ENCODE data around the gene AFAP1L2.

Gene AFAP1L2

DNA sequence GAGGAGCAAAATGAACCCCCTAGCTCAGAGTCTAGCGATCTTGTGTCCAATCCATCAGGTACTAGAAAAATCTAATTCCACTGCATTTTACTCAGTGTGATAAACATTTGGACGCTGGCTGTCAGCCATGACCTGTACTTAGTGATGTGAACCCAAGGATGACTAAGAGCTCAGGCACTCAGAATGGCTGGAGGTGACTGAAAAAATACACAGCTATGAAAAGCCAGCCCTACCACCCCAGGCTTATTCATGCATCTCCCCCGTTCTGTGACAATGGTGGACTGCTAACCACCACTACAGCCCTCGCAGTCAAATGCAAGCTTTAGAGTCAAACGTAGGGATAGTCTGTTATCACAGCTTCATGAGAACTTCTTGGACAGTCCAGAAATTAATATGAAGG, 14.9 kb downstream of the AFAP1L2 start:
- peak; percentile 42 for DNase-seq (ENCODE audit: low read depth)

DNA sequence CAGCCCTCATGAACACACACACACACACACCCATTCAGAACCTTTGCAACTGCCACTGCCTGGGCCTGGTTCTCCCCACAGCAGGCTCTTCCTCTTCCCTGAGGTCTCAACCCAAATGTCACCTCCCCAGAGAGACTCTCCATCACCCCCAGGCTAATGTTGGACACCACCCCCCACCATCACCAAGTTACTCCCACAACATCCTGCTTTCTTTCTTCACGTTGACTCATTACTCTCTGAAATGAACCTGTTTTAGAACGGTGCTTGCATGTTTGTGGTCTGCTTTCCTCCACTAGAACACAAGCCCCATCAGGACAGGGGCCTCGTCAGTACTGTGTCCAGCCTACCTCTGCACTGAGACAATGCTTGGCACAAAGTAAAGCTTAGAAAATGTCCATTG, 16.0 kb downstream of the AFAP1L2 start:
- no peak for DNase-seq (ENCODE audit: low read depth)

DNA sequence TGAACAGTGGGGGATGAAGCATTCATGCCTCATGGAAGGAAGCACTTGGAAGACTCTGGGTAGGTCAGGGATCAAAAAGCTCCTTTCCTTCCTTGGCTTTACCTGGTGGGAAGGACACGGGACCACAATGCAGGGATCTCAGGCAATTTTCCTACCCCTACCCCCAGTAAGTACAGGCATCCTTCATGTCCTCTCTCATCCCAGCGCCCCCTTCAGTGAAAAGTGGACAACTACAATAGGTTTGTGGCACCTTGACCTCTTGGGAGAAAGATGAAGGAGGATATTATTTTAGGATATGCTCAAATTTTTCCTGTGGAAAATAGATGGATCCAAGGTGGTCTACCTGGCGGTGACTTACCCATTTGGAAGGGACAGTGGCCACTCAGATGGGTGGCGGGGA, 16.5 kb downstream of the AFAP1L2 start:
- DNase-seq (ENCODE audit: low read depth) = no peak

GRCh38 chr10:114386452-114386851, 17.9 kb downstream of the AFAP1L2 start:
- DNase-seq (ENCODE audit: low read depth) = no peak

GRCh38 chr10:114385557-114385956, 18.7 kb downstream of the AFAP1L2 start:
- no peak for DNase-seq (ENCODE audit: low read depth)

- no peak for DNase-seq (ENCODE audit: low read depth)
These were observed 19.7 kb downstream of the AFAP1L2 start for GRCh38 chr10:114384601-114385000.

DNA sequence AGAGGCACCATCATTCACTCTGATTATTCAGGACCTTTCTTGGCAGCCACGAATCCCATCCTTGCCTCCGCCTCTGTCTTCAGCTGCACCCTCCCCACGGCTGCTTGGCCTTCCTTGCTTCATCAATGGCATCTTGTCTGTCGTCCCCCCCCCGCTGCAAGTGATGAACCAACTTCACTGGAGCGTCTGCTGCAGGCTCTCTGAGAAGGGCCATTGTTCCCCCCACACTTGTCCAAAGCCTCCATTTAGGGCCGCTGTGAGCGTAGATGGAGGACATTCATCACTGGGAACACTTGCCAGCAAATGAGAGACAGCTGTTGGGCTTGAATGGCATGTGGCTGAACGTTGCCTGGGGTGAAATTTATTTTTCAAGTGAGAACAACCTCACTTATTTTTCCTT, 20.1 kb downstream of the AFAP1L2 start:
- no peak for DNase-seq (ENCODE audit: low read depth)

- DNase-seq (ENCODE audit: low read depth) = no peak
These were observed 23.5 kb downstream of the AFAP1L2 start for GRCh38 chr10:114380797-114381196.

DNA sequence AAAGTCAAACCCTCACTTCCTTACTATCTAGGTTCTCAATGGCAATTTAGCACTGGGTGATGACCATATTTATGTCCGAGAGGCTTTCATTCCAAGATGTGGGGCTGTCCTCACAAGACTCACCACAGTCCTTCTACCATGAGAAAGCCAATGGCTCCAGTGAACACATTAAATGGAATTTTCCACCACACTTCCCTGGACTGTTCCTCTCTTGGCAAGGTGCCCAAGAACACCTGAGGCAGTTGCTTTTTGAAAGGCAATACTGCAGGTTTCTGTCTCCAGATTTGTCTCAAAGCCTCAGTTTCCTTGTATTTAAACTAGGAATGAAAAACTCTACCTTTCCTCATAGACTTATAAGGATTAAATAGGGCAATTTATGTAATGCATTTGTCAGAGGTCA, 24.2 kb downstream of the AFAP1L2 start:
- DNase-seq (ENCODE audit: low read depth) = no peak

DNA sequence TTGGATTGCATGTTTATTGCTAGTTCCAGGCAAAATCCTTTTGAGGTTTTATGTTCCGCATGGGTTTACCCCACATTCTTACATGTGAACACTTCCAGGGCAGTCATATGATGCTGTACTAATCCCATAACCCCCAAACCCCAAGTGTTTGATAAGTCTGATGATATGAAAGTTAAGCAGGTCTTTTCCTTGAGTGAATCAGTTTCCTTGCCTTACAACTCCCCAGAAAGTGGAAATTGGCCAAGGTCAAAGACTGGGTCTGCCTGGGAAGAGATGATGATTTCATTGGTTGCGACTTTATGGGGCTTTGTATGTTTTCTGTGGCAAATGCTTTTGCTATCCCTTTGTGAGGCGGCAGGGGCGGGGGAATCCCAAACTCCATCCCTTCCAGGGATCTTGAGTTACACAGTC, 24.7 kb downstream of the AFAP1L2 start:
- no peak for DNase-seq (ENCODE audit: low read depth)

DNA sequence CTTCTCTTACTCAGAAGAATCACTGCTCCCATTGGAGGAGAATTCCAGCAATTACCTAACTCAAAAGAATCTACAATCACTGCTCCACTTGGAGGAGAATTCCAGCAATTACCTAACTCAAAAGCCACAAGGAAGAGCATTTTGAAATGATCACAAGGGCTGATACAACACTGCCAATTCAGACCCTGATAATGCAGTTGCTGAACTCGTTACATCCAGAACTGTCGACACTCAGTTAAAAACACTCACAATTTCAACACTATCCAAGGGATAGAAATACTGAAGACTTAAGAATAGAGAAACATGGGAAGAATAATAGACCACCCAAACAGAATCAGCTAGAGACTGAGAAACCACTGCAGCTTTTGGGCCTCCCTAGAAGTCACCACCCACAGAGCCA, 27.8 kb downstream of the AFAP1L2 start:
- no peak for DNase-seq (ENCODE audit: low read depth)

DNA sequence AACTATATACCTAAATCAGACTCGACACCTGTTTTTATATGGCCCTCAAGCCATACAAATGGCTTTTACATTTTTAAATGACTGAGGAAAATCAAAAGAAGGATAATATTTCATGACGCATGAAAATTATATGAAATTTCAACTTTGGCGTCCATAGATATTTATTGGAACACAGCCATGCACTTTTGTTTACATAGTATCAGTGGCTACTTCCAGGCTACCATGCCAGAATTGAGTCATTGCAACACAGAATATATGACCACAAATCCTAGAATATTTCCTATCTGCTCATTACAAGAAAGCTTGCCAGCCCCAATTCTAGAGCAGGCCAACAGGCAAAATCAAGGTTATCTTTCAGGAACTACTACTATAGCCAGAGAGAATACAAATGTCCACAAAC, 29.3 kb downstream of the AFAP1L2 start:
- DNase-seq (ENCODE audit: low read depth) = no peak

GRCh38 chr10:114374053-114374791, 30.1 kb downstream of the AFAP1L2 start:
- DNase-seq (ENCODE audit: low read depth) = no peak

DNA sequence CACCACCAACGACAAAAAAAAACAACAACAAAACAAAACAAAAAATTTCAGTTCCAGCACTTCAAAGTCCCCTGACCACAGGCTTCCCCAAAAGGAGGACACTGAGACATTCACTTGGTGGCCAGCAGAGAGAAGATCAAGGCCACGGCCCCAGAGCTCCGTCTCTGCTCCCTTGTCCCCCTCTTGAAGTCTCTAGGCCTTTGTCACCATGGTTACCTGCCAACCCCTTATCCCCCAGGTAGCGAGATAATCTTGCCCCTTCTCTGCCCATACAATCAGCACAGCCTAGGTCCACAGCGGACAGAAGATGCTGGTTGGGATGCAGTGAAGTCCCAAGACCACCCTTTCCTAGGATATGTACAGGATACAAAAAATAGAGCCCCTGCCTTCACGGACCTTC, 30.7 kb downstream of the AFAP1L2 start:
- no peak for DNase-seq (ENCODE audit: low read depth)

DNA sequence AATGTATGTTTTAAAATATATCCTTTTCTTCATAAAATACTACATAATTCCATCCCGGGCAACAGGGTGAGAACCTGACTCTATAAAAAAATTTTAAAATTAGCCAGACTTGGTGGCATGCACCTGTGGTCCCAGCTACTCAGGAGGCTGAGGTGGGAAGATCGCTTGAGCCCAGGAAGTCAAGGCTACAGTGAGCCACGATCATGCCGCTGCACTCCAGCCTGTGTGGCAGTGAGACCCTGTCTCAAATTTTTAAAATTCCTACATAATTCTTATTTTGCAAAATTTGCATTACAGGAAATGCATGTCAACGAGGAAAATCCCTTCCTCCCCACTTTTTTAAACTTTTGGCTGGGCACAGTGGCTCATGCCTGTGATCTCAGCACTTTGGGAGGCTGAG, 31.3 kb downstream of the AFAP1L2 start:
- no peak for DNase-seq (ENCODE audit: low read depth)

GRCh38 chr10:114372179-114372578, 32.1 kb downstream of the AFAP1L2 start:
- no peak for DNase-seq (ENCODE audit: low read depth)

GRCh38 chr10:114370966-114371365, 33.3 kb downstream of the AFAP1L2 start:
- no peak for DNase-seq (ENCODE audit: low read depth)

- DNase-seq (ENCODE audit: low read depth) = no peak
These were observed 34.1 kb downstream of the AFAP1L2 start for GRCh38 chr10:114370199-114370598.

GRCh38 chr10:114368057-114368391, 36.3 kb downstream of the AFAP1L2 start:
- DNase-seq (ENCODE audit: low read depth) = no peak

DNA sequence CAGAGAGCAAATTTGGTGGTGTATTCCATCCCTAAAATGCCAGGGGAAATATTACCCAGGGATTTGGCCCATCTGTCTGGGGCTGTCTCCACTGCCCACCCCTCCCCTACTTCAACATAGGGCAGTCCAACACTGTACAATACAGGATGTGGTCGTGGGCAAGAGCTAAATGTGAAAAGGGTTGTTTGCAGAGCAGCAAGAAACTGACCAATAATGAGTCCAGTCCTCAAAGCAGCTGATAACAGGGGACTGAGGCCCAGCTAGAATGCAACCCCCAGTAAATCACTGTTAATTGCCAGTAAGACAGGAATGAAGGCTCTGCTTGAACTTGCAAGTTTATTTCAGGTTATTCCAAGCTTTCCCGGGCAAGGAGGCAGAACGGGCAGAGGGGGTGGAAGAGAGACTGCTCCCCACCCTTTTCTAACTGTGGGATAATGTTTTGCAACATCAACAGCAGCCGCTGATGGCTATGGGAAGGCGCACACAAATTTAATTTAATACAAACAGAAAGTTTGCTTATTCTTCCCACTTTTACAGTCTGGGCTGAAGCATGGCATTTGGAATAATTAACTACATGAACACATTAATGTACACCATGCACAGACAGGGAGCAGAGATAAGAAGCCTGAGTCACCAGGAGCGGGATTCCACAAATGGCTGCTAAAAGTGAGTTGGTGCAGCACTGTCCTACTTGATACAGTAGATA, 36.8 kb downstream of the AFAP1L2 start:
- peak; percentile 45 for DNase-seq (ENCODE audit: low read depth)

GRCh38 chr10:114364726-114365125, 39.6 kb downstream of the AFAP1L2 start:
- no peak for DNase-seq (ENCODE audit: low read depth)

- DNase-seq (ENCODE audit: low read depth) = peak; percentile 9
These were observed 40.4 kb downstream of the AFAP1L2 start for GRCh38 chr10:114363745-114364454.

DNA sequence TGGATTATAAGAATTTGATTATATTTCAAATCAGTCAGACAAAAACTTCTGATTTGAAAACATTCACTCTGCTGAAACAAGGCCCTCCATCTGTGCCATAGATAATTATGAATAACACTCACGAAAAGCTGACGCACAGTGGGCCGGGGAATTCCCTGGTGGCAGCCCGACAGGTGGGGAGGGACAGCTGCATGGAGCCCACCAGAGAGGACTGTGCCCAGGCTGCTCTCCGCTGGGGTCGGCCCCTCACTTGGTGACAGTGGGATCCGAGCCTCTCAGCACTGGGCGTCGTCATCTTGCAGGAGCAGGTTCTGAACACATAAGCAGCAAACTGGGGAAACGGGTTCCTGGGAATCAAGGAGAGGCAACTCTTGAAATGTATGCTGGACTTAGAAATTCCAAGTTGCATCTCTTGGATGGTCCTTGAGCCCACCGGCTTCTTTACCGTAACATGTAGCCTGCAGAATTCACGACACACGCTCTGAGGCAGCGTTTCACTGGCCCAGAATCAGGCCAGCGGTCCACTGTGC, 41.4 kb downstream of the AFAP1L2 start:
- DNase-seq (ENCODE audit: low read depth) = no peak

Measured in EH (cell line).